Measurements from ENCODE around the gene DENND5B. TPM values are rescaled to one million over a fixed set of nuclear protein-coding genes. Genes with fewer than 3 reads are reported as not detected.
"Not testable (repeated sequence)": the region's sequence is repeated elsewhere in the genome, so short reads cannot be mapped to it uniquely, and the experiment has no call there.

The DENND5B gene
- total and polyA plus RNA-seq, 2 donors, result 2.3 to 2.9 TPM

DNA sequence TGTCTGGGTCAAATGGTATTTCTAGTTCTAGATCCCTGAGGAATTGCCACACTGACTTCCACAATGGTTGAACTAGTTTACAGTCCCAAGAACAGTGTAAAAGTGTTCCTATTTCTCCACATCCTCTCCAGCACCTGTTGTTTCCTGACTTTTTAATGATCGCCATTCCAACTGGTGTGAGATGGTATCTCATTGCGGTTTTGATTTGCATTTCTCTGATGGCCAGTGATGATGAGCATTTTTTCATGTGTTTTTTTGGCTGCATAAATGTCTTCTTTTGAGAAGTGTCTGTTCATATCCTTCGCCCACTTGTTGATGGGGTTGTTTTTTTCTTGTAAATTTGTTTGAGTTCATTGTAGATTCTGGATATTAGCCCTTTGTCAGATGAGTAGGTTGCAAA, 40.3 kb downstream of the DENND5B start:
- H3K9me3 ChIP-seq (ENCODE audit: control insufficient read depth in 2 of 2, insufficient read depth in 1 of 2, low read length in 1 of 2); H3K4me3 ChIP-seq (ENCODE audit: low read length in 2 of 2); H3K36me3 ChIP-seq (ENCODE audit: control insufficient read depth in 2 of 2, insufficient read depth in 2 of 2, low read length in 1 of 2); H3K4me1 ChIP-seq (ENCODE audit: control insufficient read depth in 2 of 2, insufficient read depth in 2 of 2, low read length in 2 of 2); H3K27me3 ChIP-seq (ENCODE audit: control insufficient read depth in 2 of 2, insufficient read depth in 1 of 2, low read length in 1 of 2); H3K27ac ChIP-seq (ENCODE audit: low read depth in 1 of 2, low read length in 1 of 2); DNase-seq (ENCODE audit: low read depth in 6 of 9, low spot score in 9 of 9): not testable (repeated sequence)
- 97% methylated on average over 3 of the region's 3 CpGs for WGBS

DNA sequence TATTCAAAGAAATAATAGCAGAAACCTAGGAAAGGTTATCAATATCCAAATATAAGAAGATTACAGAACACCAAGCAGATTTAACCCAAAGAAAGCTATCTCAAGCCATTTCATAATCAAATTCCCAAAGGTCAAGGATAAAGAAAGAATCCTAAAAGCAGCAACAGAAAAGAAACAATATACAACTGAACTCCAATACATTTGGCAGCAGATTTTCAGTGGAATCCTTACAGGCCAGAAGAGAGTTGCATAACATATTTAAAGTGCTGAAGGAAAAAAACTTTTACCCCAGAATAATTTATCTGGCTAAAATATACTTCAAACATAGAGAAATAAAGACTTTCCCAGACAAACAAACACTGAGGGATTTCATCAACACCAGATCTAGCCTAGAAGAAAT, 54.3 kb downstream of the DENND5B start:
- no peaks in the 10 kb centered on the region for H3K4me1 ChIP-seq (ENCODE audit: control insufficient read depth in 2 of 2, insufficient read depth in 2 of 2, low read length in 2 of 2)
- no peak overlapping the region for H3K4me3 ChIP-seq (ENCODE audit: low read length in 2 of 2)
- H3K9me3 ChIP-seq (ENCODE audit: control insufficient read depth in 2 of 2, insufficient read depth in 1 of 2, low read length in 1 of 2), result no peaks in the 10 kb centered on the region
- H3K27ac ChIP-seq (ENCODE audit: low read depth in 1 of 2, low read length in 1 of 2), result no peak overlapping the region
- no peaks in the 10 kb centered on the region for H3K27me3 ChIP-seq (ENCODE audit: control insufficient read depth in 2 of 2, insufficient read depth in 1 of 2, low read length in 1 of 2)
- H3K36me3 ChIP-seq (ENCODE audit: control insufficient read depth in 2 of 2, insufficient read depth in 2 of 2, low read length in 1 of 2), result no peaks in the 10 kb centered on the region
- DNase-seq (ENCODE audit: low read depth in 6 of 9, low spot score in 9 of 9), result no peak

DNA sequence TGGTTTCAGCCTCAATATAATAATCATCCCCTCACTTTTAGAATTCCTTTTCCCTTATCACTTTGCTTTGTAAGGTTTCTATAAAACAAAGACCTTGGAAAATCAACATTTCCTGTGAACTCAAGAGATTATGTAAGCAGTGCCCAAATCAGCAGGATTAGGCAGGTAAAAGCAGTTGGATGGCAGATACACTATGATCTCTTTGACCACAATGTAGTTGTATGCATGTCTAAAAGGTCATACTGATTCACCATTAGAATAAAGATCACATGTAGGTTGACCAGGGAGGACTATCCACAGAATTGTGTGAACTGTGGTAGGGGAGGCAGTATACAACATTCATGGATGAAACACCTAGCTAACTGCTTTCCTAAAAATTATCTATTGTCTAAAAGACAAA, 57.5 kb downstream of the DENND5B start:
- no peaks in the 10 kb centered on the region for H3K4me1 ChIP-seq (ENCODE audit: control insufficient read depth in 2 of 2, insufficient read depth in 2 of 2, low read length in 2 of 2)
- no peak for DNase-seq (ENCODE audit: low read depth in 6 of 9, low spot score in 9 of 9)
- H3K36me3 ChIP-seq (ENCODE audit: control insufficient read depth in 2 of 2, insufficient read depth in 2 of 2, low read length in 1 of 2), result no peaks in the 10 kb centered on the region
- no peak overlapping the region for H3K27ac ChIP-seq (ENCODE audit: low read depth in 1 of 2, low read length in 1 of 2)
- no peaks in the 10 kb centered on the region for H3K9me3 ChIP-seq (ENCODE audit: control insufficient read depth in 2 of 2, insufficient read depth in 1 of 2, low read length in 1 of 2)
- H3K4me3 ChIP-seq (ENCODE audit: low read length in 2 of 2), result no peak overlapping the region
- no peaks in the 10 kb centered on the region for H3K27me3 ChIP-seq (ENCODE audit: control insufficient read depth in 2 of 2, insufficient read depth in 1 of 2, low read length in 1 of 2)

- H3K36me3 ChIP-seq (ENCODE audit: control insufficient read depth in 2 of 2, insufficient read depth in 2 of 2, low read length in 1 of 2), result no peaks in the 10 kb centered on the region
- DNase-seq (ENCODE audit: low read depth in 6 of 9, low spot score in 9 of 9), result no peak
- no peaks in the 10 kb centered on the region for H3K4me1 ChIP-seq (ENCODE audit: control insufficient read depth in 2 of 2, insufficient read depth in 2 of 2, low read length in 2 of 2)
- no peak overlapping the region for H3K27ac ChIP-seq (ENCODE audit: low read depth in 1 of 2, low read length in 1 of 2)
- no peak overlapping the region for H3K4me3 ChIP-seq (ENCODE audit: low read length in 2 of 2)
- no peaks in the 10 kb centered on the region for H3K9me3 ChIP-seq (ENCODE audit: control insufficient read depth in 2 of 2, insufficient read depth in 1 of 2, low read length in 1 of 2)
- 95% methylated on average over 1 of the region's 1 CpG for WGBS
- no peaks in the 10 kb centered on the region for H3K27me3 ChIP-seq (ENCODE audit: control insufficient read depth in 2 of 2, insufficient read depth in 1 of 2, low read length in 1 of 2)
Observed at GRCh38 chr12:31531893-31532292, 59.0 kb downstream of the DENND5B start.

GRCh38 chr12:31528095-31528494, 62.8 kb downstream of the DENND5B start:
- no peaks in the 10 kb centered on the region for H3K4me1 ChIP-seq (ENCODE audit: control insufficient read depth in 2 of 2, insufficient read depth in 2 of 2, low read length in 2 of 2)
- H3K4me3 ChIP-seq (ENCODE audit: low read length in 2 of 2), result no peak overlapping the region
- no peak for DNase-seq (ENCODE audit: low read depth in 6 of 9, low spot score in 9 of 9)
- WGBS, result 97% methylated on average over 7 of the region's 7 CpGs
- no peaks in the 10 kb centered on the region for H3K27me3 ChIP-seq (ENCODE audit: control insufficient read depth in 2 of 2, insufficient read depth in 1 of 2, low read length in 1 of 2)
- no peaks in the 10 kb centered on the region for H3K9me3 ChIP-seq (ENCODE audit: control insufficient read depth in 2 of 2, insufficient read depth in 1 of 2, low read length in 1 of 2)
- H3K36me3 ChIP-seq (ENCODE audit: control insufficient read depth in 2 of 2, insufficient read depth in 2 of 2, low read length in 1 of 2), result no peaks in the 10 kb centered on the region
- no peak overlapping the region for H3K27ac ChIP-seq (ENCODE audit: low read depth in 1 of 2, low read length in 1 of 2)

- no peak overlapping the region for H3K4me3 ChIP-seq (ENCODE audit: low read length in 2 of 2)
- no peaks in the 10 kb centered on the region for H3K9me3 ChIP-seq (ENCODE audit: control insufficient read depth in 2 of 2, insufficient read depth in 1 of 2, low read length in 1 of 2)
- H3K36me3 ChIP-seq (ENCODE audit: control insufficient read depth in 2 of 2, insufficient read depth in 2 of 2, low read length in 1 of 2), result no peaks in the 10 kb centered on the region
- no peaks in the 10 kb centered on the region for H3K27me3 ChIP-seq (ENCODE audit: control insufficient read depth in 2 of 2, insufficient read depth in 1 of 2, low read length in 1 of 2)
- H3K27ac ChIP-seq (ENCODE audit: low read depth in 1 of 2, low read length in 1 of 2), result no peak overlapping the region
- 98% methylated on average over 4 of the region's 4 CpGs for WGBS
- no peaks in the 10 kb centered on the region for H3K4me1 ChIP-seq (ENCODE audit: control insufficient read depth in 2 of 2, insufficient read depth in 2 of 2, low read length in 2 of 2)
- no peak for DNase-seq (ENCODE audit: low read depth in 6 of 9, low spot score in 9 of 9)
Observed at GRCh38 chr12:31527083-31527482, 63.9 kb downstream of the DENND5B start.

DNA sequence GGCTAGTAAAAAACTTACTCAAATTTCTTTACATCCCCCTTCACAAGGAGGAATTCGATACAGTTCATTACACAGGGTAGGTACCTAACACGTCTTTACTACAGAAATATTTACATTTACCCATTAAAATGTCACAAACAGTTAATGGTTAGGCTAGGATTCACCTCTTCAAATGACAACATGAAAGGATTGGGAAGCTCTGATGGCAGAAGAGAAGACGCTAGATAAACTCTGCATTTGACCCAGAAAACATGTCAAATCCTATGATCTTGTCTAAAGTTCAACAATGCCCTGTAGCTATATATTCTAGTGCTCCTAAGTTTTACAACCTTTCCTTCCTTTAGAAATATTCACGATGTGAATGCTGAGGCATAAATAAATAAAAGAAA, 64.8 kb downstream of the DENND5B start:
- 71% methylated on average over 4 of the region's 4 CpGs for WGBS
- H3K36me3 ChIP-seq (ENCODE audit: control insufficient read depth in 2 of 2, insufficient read depth in 2 of 2, low read length in 1 of 2), result no peaks in the 10 kb centered on the region

DNA sequence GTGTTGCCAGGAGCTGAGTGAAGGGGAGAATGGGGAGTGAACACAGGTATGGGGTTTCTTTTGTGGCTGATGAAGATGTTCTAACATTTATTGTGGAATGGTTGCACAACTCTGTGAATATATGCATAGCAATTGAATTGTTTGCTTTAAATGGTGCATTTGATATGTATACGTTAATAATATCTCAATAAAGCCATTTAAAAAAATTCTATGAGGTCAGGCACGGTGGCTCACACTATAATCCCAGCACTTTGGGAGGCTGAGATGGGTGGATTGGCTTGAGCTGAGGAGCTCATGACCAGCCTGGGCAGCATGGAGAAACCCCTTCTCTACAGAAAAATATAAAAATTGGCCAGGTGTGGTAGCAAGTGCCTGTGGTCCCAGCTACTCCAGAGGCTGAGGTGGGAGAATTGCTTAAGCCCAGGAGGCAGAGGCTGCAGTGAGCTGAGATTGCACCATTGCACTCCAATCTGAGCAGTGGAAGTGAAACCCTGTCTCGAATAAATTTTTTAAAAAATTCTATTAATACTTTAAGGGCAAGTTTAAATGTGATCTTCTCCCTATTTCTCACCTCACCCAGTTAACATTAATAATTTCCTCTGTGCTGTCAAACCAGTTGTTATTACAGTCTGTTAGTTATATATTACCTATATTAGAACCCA, 65.3 kb downstream of the DENND5B start:
- WGBS, result 96% methylated on average over 3 of the region's 3 CpGs
- no peaks in the 10 kb centered on the region for H3K36me3 ChIP-seq (ENCODE audit: control insufficient read depth in 2 of 2, insufficient read depth in 2 of 2, low read length in 1 of 2)
- no peaks in the 10 kb centered on the region for H3K9me3 ChIP-seq (ENCODE audit: control insufficient read depth in 2 of 2, insufficient read depth in 1 of 2, low read length in 1 of 2)
- no peak overlapping the region for H3K4me3 ChIP-seq (ENCODE audit: low read length in 2 of 2)
- H3K27me3 ChIP-seq (ENCODE audit: control insufficient read depth in 2 of 2, insufficient read depth in 1 of 2, low read length in 1 of 2), result no peaks in the 10 kb centered on the region
- DNase-seq (ENCODE audit: low read depth in 6 of 9, low spot score in 9 of 9), result no peak
- H3K27ac ChIP-seq (ENCODE audit: low read depth in 1 of 2, low read length in 1 of 2), result no peak overlapping the region
- no peaks in the 10 kb centered on the region for H3K4me1 ChIP-seq (ENCODE audit: control insufficient read depth in 2 of 2, insufficient read depth in 2 of 2, low read length in 2 of 2)

More for the DNA sequence above, 64.8 kb downstream of the DENND5B start:
- no peak for DNase-seq (ENCODE audit: low read depth in 6 of 9, low spot score in 9 of 9)
- H3K9me3 ChIP-seq (ENCODE audit: control insufficient read depth in 2 of 2, insufficient read depth in 1 of 2, low read length in 1 of 2), result no peaks in the 10 kb centered on the region
- no peaks in the 10 kb centered on the region for H3K4me1 ChIP-seq (ENCODE audit: control insufficient read depth in 2 of 2, insufficient read depth in 2 of 2, low read length in 2 of 2)
- no peak overlapping the region for H3K27ac ChIP-seq (ENCODE audit: low read depth in 1 of 2, low read length in 1 of 2)
- no peak overlapping the region for H3K4me3 ChIP-seq (ENCODE audit: low read length in 2 of 2)
- H3K27me3 ChIP-seq (ENCODE audit: control insufficient read depth in 2 of 2, insufficient read depth in 1 of 2, low read length in 1 of 2), result no peaks in the 10 kb centered on the region

DNA sequence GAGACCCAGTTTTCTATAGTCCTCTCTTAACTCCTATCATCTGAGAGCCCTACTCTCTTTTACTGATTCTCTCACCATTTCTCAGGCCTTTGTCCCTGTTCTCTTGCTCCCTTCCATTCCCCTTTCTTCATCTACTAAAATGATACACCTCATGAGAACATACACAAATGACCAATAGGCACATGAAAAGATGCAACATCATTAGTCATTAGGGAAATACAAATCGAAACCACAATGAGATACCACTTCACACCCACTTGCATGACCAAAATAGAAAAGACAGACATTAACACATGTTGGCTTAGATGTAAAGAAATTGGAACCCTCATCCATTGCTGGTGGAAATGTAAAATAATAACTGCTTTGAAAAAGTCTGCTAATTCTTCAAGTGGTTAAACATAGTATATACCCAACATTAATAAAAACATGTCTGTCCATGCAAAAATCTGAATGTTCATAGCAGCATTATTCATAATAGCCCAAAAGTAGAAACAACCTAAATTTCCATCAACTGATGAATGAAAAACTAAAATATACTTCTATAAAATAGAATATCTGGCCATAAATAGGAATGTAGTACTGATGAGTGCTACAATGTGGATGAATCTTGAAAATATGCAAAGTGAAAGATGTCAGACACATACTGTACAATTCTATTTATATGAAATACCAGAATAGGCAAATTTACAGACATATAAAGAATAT, 66.0 kb downstream of the DENND5B start:
- no peak for DNase-seq (ENCODE audit: low read depth in 6 of 9, low spot score in 9 of 9)
- Histone ChIP-seq H3K9me3 (ENCODE audit: control insufficient read depth in 2 of 2, insufficient read depth in 1 of 2, low read length in 1 of 2) (no peaks in the 10 kb centered on the region), H3K4me3 (ENCODE audit: low read length in 2 of 2) (no peak overlapping the region), H3K36me3 (ENCODE audit: control insufficient read depth in 2 of 2, insufficient read depth in 2 of 2, low read length in 1 of 2) (no peaks in the 10 kb centered on the region), H3K4me1 (ENCODE audit: control insufficient read depth in 2 of 2, insufficient read depth in 2 of 2, low read length in 2 of 2) (no peaks in the 10 kb centered on the region), H3K27ac (ENCODE audit: low read depth in 1 of 2, low read length in 1 of 2) (no peak overlapping the region), H3K27me3 (ENCODE audit: control insufficient read depth in 2 of 2, insufficient read depth in 1 of 2, low read length in 1 of 2) (no peaks in the 10 kb centered on the region)
- 92% methylated on average over 1 of the region's 1 CpG for WGBS
